ENCODE results near the gene MBIP.

MBIP gene

DNA sequence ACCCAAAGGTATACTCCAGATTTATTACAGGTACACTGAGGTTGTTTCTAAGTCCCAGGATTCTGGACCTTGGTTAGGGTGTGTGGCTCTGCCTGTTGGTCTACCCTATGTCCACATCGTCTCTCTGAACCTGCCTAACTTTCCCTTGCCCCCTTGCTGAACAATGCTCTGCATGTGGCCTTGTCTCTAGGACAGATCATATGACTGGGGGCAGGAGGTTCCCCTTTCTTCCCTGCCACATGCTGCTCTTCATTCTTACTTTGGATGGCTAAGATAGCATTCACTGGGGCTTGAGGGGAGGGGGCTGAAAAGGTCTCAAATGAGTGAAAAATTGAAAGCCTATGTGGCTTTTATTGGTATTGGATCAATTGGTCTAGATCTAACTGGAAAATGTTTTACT lies 49.2 kb downstream of the MBIP start:
- no peak overlapping the region for H3K9ac ChIP-seq (ENCODE audit: low read length in 5 of 5)
- H3K9me3 ChIP-seq (ENCODE audit: control insufficient read depth in 5 of 5, low read length in 5 of 5) = no peaks in the 10 kb centered on the region
- H3K4me3 ChIP-seq (ENCODE audit: low read depth in 1 of 5, low read length in 5 of 5) = no peak overlapping the region
- H3K4me1 ChIP-seq (ENCODE audit: control insufficient read depth in 5 of 5, insufficient read depth in 5 of 5, low read length in 5 of 5) = peaks cover 0 to 11% (median 7%) of the 10 kb centered on the region in 5 donors
- no peaks in the 10 kb centered on the region for H3K36me3 ChIP-seq (ENCODE audit: control insufficient read depth in 5 of 5, insufficient read depth in 5 of 5, low read length in 5 of 5)
- H3K27ac ChIP-seq (ENCODE audit: low read depth, low read length) = no peak overlapping the region
- H3K27me3 ChIP-seq (ENCODE audit: control insufficient read depth in 5 of 5, insufficient read depth in 4 of 5, low read length in 5 of 5) = peaks cover 6 to 26% (median 18%) of the 10 kb centered on the region in 5 donors

DNA sequence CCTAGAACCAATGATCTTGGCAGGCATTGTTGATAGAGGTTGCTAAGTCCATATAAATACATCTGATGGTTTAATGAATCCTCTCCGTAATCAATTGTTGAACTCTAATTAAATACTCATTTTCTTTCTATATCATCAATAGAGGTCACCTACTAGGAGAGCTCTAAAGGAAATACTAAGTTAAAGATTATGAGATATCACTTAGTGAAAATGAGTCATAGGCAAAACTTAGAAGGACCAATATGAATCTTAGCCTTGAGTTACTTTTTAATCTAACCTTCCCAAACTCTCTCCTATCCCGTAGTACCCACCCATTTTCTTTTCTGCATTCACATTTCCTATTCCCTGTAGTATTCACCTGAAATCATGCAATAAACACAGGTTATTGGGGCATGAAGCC lies 50.2 kb downstream of the MBIP start:
- Histone ChIP-seq H3K9me3 (ENCODE audit: control insufficient read depth in 5 of 5, low read length in 5 of 5) (no peaks in the 10 kb centered on the region), H3K27me3 (ENCODE audit: control insufficient read depth in 5 of 5, insufficient read depth in 4 of 5, low read length in 5 of 5) (peaks cover 6 to 26% (median 17%) of the 10 kb centered on the region in 5 donors), H3K9ac (ENCODE audit: low read length in 5 of 5) (no peak overlapping the region), H3K4me3 (ENCODE audit: low read depth in 1 of 5, low read length in 5 of 5) (no peak overlapping the region), H3K27ac (ENCODE audit: low read depth, low read length) (no peak overlapping the region), H3K4me1 (ENCODE audit: control insufficient read depth in 5 of 5, insufficient read depth in 5 of 5, low read length in 5 of 5) (peaks cover 0 to 11% (median 7%) of the 10 kb centered on the region in 5 donors), H3K36me3 (ENCODE audit: control insufficient read depth in 5 of 5, insufficient read depth in 5 of 5, low read length in 5 of 5) (no peaks in the 10 kb centered on the region)

DNA sequence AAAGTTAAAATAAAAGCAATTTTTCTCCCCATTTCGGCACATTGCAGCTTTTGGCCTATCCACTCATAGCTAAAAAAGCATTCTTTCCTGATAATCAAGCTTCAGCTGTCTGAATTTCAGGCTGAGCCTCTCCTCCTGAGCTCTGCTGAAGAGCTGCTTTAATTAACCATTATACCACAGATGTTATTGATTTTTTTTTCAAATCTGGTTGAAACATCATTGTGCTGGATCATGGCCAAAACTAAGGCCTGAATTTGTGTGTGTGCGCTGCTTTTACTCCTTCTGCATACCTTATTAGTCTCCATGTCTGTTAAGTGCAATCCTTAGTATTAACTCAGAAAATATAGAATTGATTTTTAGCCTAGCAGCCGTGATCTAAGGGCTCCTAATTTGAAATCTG lies 52.3 kb downstream of the MBIP start:
- Histone ChIP-seq H3K36me3 (ENCODE audit: control insufficient read depth in 5 of 5, insufficient read depth in 5 of 5, low read length in 5 of 5) (no peaks in the 10 kb centered on the region), H3K27me3 (ENCODE audit: control insufficient read depth in 5 of 5, insufficient read depth in 4 of 5, low read length in 5 of 5) (peaks cover 6 to 18% (median 14%) of the 10 kb centered on the region in 5 donors), H3K27ac (ENCODE audit: low read depth, low read length) (no peak overlapping the region), H3K9ac (ENCODE audit: low read length in 5 of 5) (no peak overlapping the region), H3K9me3 (ENCODE audit: control insufficient read depth in 5 of 5, low read length in 5 of 5) (no peaks in the 10 kb centered on the region), H3K4me3 (ENCODE audit: low read depth in 1 of 5, low read length in 5 of 5) (no peak overlapping the region), H3K4me1 (ENCODE audit: control insufficient read depth in 5 of 5, insufficient read depth in 5 of 5, low read length in 5 of 5) (peaks cover 0 to 11% (median 7%) of the 10 kb centered on the region in 5 donors)

DNA sequence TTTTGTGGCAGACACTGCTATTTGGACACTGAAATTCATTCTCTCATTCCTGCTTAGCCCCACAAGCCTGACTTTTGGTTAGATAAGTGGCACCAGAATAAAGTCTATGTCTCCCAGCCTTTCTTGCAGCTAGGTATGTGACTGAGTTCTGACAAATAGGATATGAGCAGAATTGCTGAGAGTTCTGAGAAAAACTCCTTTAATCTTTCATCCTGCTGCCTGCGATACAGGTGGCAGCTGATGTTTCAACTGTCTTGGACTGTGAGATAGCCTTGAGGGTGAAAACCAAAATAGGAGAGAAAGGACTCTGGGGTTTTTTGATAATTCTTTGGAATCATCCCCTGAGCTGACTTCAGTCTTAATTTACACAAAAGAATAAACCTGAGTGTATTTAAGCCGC lies 55.8 kb downstream of the MBIP start:
- Histone ChIP-seq H3K27ac (ENCODE audit: low read depth, low read length) (no peak overlapping the region), H3K9me3 (ENCODE audit: control insufficient read depth in 5 of 5, low read length in 5 of 5) (no peaks in the 10 kb centered on the region), H3K9ac (ENCODE audit: low read length in 5 of 5) (no peak overlapping the region), H3K4me3 (ENCODE audit: low read depth in 1 of 5, low read length in 5 of 5) (no peak overlapping the region), H3K27me3 (ENCODE audit: control insufficient read depth in 5 of 5, insufficient read depth in 4 of 5, low read length in 5 of 5) (peaks cover 0 to 3% (median 0%) of the 10 kb centered on the region in 5 donors), H3K36me3 (ENCODE audit: control insufficient read depth in 5 of 5, insufficient read depth in 5 of 5, low read length in 5 of 5) (no peaks in the 10 kb centered on the region), H3K4me1 (ENCODE audit: control insufficient read depth in 5 of 5, insufficient read depth in 5 of 5, low read length in 5 of 5) (no peaks in the 10 kb centered on the region)

DNA sequence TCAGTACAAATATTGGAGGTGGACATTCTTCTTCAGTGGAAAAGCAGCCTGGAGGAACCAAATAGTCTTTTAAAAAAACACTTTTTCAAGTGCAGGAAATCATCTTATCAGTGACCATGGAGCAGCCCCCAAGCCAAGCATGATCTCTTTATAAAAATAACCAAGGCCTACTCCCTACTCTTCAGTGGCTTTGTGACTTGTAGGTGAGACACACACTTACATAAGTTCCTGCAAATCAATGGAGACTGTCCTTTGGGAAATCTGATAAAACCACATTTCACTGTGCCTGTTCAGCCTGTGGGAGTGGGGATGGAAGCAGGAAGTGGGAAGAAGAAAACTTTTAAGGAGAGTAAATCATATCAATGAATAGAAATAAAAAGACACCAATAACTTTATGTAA lies 56.3 kb downstream of the MBIP start:
- no peak overlapping the region for H3K4me3 ChIP-seq (ENCODE audit: low read depth in 1 of 5, low read length in 5 of 5)
- H3K36me3 ChIP-seq (ENCODE audit: control insufficient read depth in 5 of 5, insufficient read depth in 5 of 5, low read length in 5 of 5) = no peaks in the 10 kb centered on the region
- H3K4me1 ChIP-seq (ENCODE audit: control insufficient read depth in 5 of 5, insufficient read depth in 5 of 5, low read length in 5 of 5) = no peaks in the 10 kb centered on the region
- no peaks in the 10 kb centered on the region for H3K9me3 ChIP-seq (ENCODE audit: control insufficient read depth in 5 of 5, low read length in 5 of 5)
- no peak overlapping the region for H3K27ac ChIP-seq (ENCODE audit: low read depth, low read length)
- H3K9ac ChIP-seq (ENCODE audit: low read length in 5 of 5) = no peak overlapping the region
- peaks cover 0 to 3% (median 0%) of the 10 kb centered on the region in 5 donors for H3K27me3 ChIP-seq (ENCODE audit: control insufficient read depth in 5 of 5, insufficient read depth in 4 of 5, low read length in 5 of 5)

DNA sequence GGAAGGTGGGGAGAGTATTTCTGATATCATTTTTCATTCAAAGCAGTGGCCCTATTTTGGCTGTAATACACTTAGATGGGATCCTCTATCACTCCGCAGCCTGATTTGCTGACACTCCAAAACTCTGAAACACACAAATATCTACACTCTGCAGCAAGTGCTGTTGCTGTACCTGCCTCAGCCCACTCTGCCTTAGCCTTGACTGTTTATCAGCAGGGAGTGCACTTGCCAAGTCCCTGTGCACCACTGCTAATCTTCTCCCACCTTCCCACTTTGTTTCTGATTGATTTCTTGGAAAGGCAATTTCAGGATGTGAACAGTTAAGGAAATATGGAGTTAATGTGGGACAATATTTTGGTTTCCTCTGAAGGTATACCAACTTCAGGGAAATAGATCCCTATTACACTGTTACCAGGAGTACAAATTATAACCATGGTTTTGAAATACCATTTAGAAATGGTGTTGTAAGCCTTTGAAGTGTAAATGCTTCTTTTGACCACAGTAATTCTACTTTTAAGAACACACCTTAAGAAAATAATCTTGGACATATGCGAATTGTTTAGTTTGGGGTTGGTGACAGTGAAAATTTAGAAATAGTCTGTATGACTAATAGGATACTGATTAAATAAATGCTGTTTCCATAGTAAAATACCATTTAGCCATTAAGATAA lies 59.3 kb downstream of the MBIP start:
- Histone ChIP-seq H3K9ac (ENCODE audit: low read length in 5 of 5) (no peak overlapping the region), H3K27me3 (ENCODE audit: control insufficient read depth in 5 of 5, insufficient read depth in 4 of 5, low read length in 5 of 5) (peaks cover 0 to 3% (median 0%) of the 10 kb centered on the region in 5 donors), H3K4me1 (ENCODE audit: control insufficient read depth in 5 of 5, insufficient read depth in 5 of 5, low read length in 5 of 5) (peaks cover 0 to 4% (median 3%) of the 10 kb centered on the region in 5 donors), H3K36me3 (ENCODE audit: control insufficient read depth in 5 of 5, insufficient read depth in 5 of 5, low read length in 5 of 5) (no peaks in the 10 kb centered on the region), H3K4me3 (ENCODE audit: low read depth in 1 of 5, low read length in 5 of 5) (no peak overlapping the region), H3K9me3 (ENCODE audit: control insufficient read depth in 5 of 5, low read length in 5 of 5) (no peaks in the 10 kb centered on the region), H3K27ac (ENCODE audit: low read depth, low read length) (no peak overlapping the region)

DNA sequence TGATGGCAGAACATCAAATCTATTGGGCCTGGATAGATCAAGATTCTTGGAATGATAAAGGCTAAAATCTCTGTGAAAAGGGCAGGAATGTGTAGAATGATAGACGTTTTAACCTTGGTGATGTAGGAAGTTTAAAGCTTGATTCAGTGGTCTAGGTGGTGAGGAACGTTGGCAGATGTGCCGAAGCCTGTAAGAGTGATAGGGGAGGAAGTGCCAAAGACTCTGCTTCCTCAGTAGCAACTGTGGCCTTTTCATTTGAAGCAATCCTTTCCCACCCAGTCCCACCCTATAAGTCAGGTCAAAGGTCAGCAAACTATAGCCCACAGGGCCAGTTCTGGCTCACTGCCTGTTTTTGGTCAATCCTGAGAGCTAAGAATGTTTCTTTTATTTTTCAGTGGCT lies 62.2 kb downstream of the MBIP start:
- Histone ChIP-seq H3K36me3 (ENCODE audit: control insufficient read depth in 5 of 5, insufficient read depth in 5 of 5, low read length in 5 of 5) (no peaks in the 10 kb centered on the region), H3K27me3 (ENCODE audit: control insufficient read depth in 5 of 5, insufficient read depth in 4 of 5, low read length in 5 of 5) (peaks cover 0 to 3% (median 0%) of the 10 kb centered on the region in 5 donors), H3K27ac (ENCODE audit: low read depth, low read length) (no peak overlapping the region), H3K9me3 (ENCODE audit: control insufficient read depth in 5 of 5, low read length in 5 of 5) (no peaks in the 10 kb centered on the region), H3K4me1 (ENCODE audit: control insufficient read depth in 5 of 5, insufficient read depth in 5 of 5, low read length in 5 of 5) (peaks cover 0 to 5% (median 3%) of the 10 kb centered on the region in 5 donors), H3K9ac (ENCODE audit: low read length in 5 of 5) (no peak overlapping the region), H3K4me3 (ENCODE audit: low read depth in 1 of 5, low read length in 5 of 5) (no peak overlapping the region)

DNA sequence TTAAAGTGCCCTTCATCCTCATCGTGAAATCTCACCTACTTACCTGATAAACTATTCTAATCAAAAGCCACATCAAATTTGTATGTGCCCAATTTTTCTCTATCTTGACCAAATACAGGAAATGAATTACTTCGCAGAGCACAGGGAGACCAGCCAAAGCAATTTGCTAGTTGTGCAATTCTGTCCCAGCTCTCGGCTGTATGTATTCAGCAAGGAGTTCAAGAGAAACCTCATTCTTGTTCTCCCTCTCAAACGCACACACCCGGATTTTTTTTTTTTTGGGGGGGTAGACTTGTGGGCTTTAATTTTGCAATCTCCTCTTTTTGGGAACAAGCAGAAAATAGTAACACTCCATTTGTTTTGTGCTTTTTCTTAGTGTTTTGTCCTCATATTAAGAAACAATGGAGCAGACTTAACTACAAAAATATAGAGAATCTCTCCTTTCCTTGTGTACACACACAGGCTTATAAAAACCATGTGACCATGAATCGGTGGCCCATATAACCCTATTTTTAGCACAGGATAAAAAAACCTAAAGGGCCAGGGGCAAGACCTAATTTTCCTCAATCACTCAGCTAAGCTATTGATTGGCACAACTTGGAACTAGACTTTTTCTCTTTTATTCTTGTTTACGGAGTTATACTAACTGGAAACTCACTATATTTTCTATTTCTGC lies 64.2 kb downstream of the MBIP start:
- Histone ChIP-seq H3K27ac (ENCODE audit: low read depth, low read length) (no peak overlapping the region), H3K36me3 (ENCODE audit: control insufficient read depth in 5 of 5, insufficient read depth in 5 of 5, low read length in 5 of 5) (no peaks in the 10 kb centered on the region), H3K4me1 (ENCODE audit: control insufficient read depth in 5 of 5, insufficient read depth in 5 of 5, low read length in 5 of 5) (peaks cover 0 to 5% (median 3%) of the 10 kb centered on the region in 5 donors), H3K9me3 (ENCODE audit: control insufficient read depth in 5 of 5, low read length in 5 of 5) (no peaks in the 10 kb centered on the region), H3K27me3 (ENCODE audit: control insufficient read depth in 5 of 5, insufficient read depth in 4 of 5, low read length in 5 of 5) (peaks cover 0 to 3% (median 0%) of the 10 kb centered on the region in 5 donors), H3K9ac (ENCODE audit: low read length in 5 of 5) (no peak overlapping the region), H3K4me3 (ENCODE audit: low read depth in 1 of 5, low read length in 5 of 5) (no peak overlapping the region)

DNA sequence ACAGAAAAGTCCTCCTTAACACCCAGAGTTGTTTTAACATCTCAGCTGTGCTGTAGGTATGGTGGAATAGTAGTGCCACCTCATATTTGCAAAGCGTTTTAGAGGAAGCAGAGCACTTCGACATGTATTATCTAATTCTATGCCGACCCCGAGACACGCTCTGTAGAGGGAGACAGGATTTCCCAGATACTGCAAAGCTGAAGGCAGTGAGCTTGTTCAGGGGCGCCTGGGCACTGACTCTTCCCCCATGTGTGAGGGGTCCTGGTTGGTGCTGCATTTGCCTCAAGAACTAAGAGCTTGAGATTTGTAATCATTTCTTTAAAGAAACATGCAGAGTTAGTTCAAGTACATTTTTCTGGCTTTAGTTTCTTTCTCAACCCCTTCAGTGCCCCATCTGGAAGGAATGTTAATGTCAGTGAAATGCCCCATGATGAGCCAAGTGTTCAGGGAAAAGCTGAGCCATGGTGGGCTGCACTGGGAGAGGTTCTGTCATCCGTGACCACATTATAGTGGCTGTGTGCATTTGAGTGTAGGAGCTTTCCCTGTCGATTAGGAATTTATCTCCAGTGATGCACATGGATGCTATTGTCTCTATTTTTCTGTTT lies 66.3 kb downstream of the MBIP start:
- Histone ChIP-seq H3K27me3 (ENCODE audit: control insufficient read depth in 5 of 5, insufficient read depth in 4 of 5, low read length in 5 of 5) (no peaks in the 10 kb centered on the region), H3K9me3 (ENCODE audit: control insufficient read depth in 5 of 5, low read length in 5 of 5) (peaks cover 0 to 3% (median 0%) of the 10 kb centered on the region in 5 donors), H3K36me3 (ENCODE audit: control insufficient read depth in 5 of 5, insufficient read depth in 5 of 5, low read length in 5 of 5) (no peaks in the 10 kb centered on the region), H3K27ac (ENCODE audit: low read depth, low read length) (no peak overlapping the region), H3K4me3 (ENCODE audit: low read depth in 1 of 5, low read length in 5 of 5) (no peak overlapping the region), H3K4me1 (ENCODE audit: control insufficient read depth in 5 of 5, insufficient read depth in 5 of 5, low read length in 5 of 5) (peaks cover 0 to 5% (median 3%) of the 10 kb centered on the region in 5 donors), H3K9ac (ENCODE audit: low read length in 5 of 5) (no peak overlapping the region)

Data from subcutaneous abdominal adipose tissue (tissue), 5 donors.